GM19324 (cell line): ENCODE measurements around the gene IL1RAPL1.
"Not testable (repeated sequence)": the region's sequence is repeated elsewhere in the genome, so short reads cannot be mapped to it uniquely, and the experiment has no call there.

Experiments used
- ATAC-seq: cut with Tn5 transposase; IDR thresholded peaks from one replicate; pipeline ENCODE4 v1.9.1; 2021; ENCODE audit warnings: mild to moderate bottlenecking, moderate library complexity; ENCODE audit not compliant: unreplicated experiment, low FRiP score

Gene IL1RAPL1

GRCh38 chrX:29231800-29232199 lies 644.6 kb downstream of the IL1RAPL1 start:
- no peak for ATAC-seq

- no peak for ATAC-seq
These were observed 646.4 kb downstream of the IL1RAPL1 start for GRCh38 chrX:29233592-29234183.

- no peak for ATAC-seq
These were observed 650.7 kb downstream of the IL1RAPL1 start for GRCh38 chrX:29237972-29238371.

- no peak for ATAC-seq
These were observed 654.6 kb downstream of the IL1RAPL1 start for GRCh38 chrX:29241809-29242208.

GRCh38 chrX:29242856-29243255 lies 655.6 kb downstream of the IL1RAPL1 start:
- ATAC-seq = no peak

- ATAC-seq = no peak
These were observed 656.7 kb downstream of the IL1RAPL1 start for GRCh38 chrX:29243942-29244341.

- no peak for ATAC-seq
These were observed 667.3 kb downstream of the IL1RAPL1 start for GRCh38 chrX:29254515-29254914.

- ATAC-seq = no peak
These were observed 670.3 kb downstream of the IL1RAPL1 start for GRCh38 chrX:29257521-29257920.

- no peak for ATAC-seq
These were observed 682.1 kb downstream of the IL1RAPL1 start for GRCh38 chrX:29269390-29269789.

GRCh38 chrX:29274517-29274916 lies 687.3 kb downstream of the IL1RAPL1 start:
- no peak for ATAC-seq

- ATAC-seq = no peak
These were observed 688.7 kb downstream of the IL1RAPL1 start for GRCh38 chrX:29275928-29276327.

- no peak for ATAC-seq
These were observed 694.0 kb downstream of the IL1RAPL1 start for GRCh38 chrX:29281078-29281742.

- ATAC-seq = no peak
These were observed 698.4 kb downstream of the IL1RAPL1 start for GRCh38 chrX:29285664-29286063.

GRCh38 chrX:29295987-29296680 lies 708.9 kb downstream of the IL1RAPL1 start:
- ATAC-seq = no peak

- ATAC-seq = no peak
These were observed 710.0 kb downstream of the IL1RAPL1 start for GRCh38 chrX:29297171-29297800.

GRCh38 chrX:29299684-29300083 lies 712.4 kb downstream of the IL1RAPL1 start:
- ATAC-seq = no peak

- ATAC-seq = no peak
These were observed 721.5 kb downstream of the IL1RAPL1 start for GRCh38 chrX:29308726-29309125.

GRCh38 chrX:29315931-29316330 lies 728.7 kb downstream of the IL1RAPL1 start:
- ATAC-seq = no peak

- ATAC-seq = no peak
These were observed 730.8 kb downstream of the IL1RAPL1 start for GRCh38 chrX:29318012-29318411.

GRCh38 chrX:29332429-29332828 lies 745.2 kb downstream of the IL1RAPL1 start:
- not testable (repeated sequence) for ATAC-seq

GRCh38 chrX:29333091-29333490 lies 745.8 kb downstream of the IL1RAPL1 start:
- ATAC-seq = not testable (repeated sequence)
